NCI-H1092 treated with DMSO at 0.1 percent for 48 hours (cell line): ENCODE results near the gene SEC16B.

Source experiments
- DNase-seq: peaks from one replicate; lab custom pipeline; 2025; lab: John Stamatoyannopoulos, UW

The SEC16B gene

DNA sequence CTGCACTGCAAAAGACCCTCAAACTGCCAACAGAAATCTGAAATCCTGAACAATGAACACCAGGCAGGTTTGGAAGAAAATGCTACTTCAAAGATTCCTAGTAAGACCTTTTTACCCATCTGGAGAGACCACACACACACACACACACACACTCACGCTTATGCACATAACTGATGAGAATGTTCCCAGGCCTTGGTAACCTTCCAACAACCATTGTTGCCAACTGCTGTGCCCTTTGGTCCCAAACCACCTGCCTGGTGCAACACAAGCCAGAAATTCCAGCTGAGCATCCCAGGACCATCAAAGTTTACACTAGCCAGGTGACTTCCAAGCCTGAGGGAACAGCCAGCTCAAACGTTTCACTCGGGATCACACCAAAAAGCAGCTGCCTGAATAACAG, 56.9 kb downstream of the SEC16B start:
- peak; percentile 62 for DNase-seq

DNA sequence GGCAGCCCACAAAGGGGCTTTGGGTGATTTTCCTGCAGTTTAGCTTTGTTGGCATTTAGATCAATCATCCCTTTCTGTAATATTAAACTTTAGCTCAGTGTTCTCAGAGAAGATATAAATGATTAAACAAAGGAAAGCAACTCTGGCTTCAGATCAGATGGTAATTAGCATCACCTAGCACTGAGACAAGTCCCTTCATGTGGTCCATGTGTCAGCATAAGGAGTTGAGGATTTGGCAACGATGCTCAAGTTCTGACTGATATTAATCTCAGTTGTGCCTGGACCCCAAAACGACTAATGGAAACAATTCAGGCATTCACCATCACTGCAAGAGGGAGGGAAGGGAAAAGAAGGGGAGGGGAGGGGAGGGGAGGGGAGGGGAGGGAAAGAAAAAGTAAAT, 60.4 kb downstream of the SEC16B start:
- no peak for DNase-seq

DNA sequence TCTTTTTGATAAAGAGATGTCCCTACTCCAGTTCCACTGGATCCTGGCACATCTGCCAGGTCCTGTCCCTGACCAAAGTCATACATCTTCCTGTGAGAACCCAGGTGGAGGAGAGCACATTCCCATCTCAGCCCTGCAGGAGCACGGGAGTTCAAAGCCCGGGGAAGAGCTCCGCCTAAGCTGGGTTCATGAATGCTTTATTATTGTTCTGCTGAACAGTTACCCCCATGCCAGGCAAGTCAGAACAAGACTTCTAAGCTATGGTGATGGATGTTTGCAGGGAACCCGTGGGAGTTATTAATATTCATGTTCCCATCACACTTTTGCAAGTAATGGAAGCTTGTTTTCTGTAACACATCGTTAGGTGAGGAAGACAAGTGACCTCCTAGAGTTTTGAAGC, 62.9 kb downstream of the SEC16B start:
- no peak for DNase-seq

DNA sequence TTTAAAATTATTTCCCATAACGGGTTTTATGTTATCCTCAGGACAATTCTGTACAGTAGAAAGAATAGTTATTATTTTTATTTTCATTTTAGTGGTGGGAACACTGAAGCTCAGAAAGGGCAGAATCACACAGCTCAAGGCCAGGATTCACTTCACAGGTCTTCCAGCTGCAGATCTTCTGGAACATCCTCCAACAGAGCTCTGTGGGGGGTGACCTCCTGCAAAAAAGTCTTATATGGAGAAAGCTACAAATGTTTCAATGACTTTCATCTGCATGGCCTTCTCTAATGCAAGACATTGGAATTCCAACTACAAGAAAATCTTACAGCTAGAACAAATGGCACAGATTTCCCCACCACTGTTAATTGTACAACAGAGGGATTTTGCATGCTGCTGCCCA, 64.2 kb downstream of the SEC16B start:
- no peak for DNase-seq

DNA sequence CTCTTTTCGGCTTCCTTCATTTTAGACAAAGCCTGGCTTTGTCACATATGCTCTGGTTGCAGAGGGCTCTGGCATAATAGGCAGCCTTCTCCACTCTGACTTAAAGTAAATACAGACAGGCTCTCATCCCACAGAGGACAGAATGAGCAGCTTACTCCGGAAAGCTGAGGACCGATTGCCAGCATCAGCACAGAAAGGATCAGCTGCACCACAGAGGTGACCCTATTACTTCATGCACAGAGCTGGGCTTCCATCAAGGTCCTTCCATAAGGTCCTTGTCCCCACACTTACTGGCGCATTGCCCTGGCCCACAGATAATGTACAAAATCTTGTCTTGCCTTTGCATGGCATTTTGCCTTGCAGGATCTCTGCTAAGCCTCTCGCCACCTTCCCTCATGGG, 67.6 kb downstream of the SEC16B start:
- DNase-seq: peak; percentile 81

DNA sequence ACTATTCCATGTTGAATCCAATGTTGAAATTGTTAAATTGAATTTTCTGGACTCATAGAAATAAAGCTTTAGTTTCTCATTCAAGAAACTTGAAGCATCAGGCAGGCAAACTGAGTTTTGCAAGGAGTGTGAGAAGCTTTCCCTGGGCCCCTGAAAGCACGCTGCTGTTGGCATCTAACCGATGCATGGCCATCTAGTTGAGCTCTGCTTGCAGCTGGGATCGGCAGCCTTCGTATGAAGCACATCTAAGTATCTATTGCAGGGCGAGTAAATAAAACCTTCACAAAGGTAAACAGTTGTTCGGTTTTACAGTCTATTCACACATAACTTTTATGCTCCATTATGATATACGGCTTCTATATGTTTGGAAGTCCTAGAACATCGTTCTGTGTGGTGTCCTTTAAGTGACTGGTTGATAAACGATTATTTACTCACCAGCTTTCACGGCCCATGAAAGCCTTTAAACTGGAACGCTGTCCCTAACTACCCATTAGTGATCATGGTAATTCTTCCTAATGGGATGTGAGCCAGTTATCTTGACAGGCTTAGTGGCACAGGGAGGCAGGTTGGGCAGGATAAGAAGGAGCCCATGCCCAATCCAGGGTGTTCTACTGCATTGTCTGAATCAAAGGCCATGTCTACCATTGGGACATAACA, 71.7 kb downstream of the SEC16B start:
- peak; percentile 94 for DNase-seq

DNA sequence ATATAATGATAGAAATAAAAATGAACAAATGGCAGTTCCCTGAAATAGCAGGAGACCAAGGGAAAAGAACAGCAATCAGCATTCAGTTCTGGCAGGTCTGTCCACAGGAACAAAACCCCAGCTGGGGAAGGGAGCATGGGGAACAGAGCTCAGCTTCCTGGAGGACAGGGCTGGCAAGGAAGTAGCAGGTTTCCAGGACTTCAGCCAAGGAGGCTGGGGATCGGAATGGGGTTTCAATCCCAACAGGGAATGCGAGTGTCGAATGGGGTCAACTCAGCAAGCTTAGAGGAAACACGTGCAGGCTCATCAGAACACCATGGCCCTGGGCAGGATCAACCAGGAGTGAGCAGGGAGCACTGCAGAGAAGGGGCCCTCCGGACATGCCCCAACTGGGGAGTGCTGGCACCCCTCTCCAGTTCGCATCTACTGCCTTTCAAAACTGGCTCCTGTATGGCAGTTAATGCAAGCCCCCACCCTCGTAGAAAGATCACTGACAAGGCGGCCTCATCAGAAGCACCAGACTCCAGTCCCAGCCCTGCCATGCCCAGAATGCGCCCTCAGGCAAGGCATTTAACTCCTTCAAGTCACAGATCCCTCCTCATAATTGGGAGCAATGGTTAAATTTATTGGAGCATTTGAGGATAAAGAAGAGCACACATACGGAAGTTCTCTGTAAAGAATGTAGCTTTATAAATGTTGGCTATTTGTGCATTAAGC, 72.4 kb downstream of the SEC16B start:
- DNase-seq: no peak
